HCT116 (cell line): ENCODE measurements around the gene HOXA1. TPM values are rescaled to one million over a fixed set of nuclear protein-coding genes. Genes with fewer than 3 reads are reported as not detected.

Experiments
- ATAC-seq: fragments of 200-7000 bp; cut with Tn5 transposase; 2 replicates; pipeline ENCODE4 v1.9.1; 2020; ENCODE audit warnings: mild to moderate bottlenecking, moderate library complexity
- BruUV-seq: library from RNA; stranded (reverse); fragments of 400-500 nt; replicated peaks from 2 replicates; lab custom pipeline; 2021; lab: Mats Ljungman, UMichigan
- CTCF ChIA-PET: fragments of 300-600 bp; sonication (Branson Sonifier 250); formaldehyde crosslinking; loops from one replicate; lab custom pipeline; 2021; ENCODE audit warnings: antibody characterized with exemption; lab: Charles Lee
- POLR2A ChIA-PET: fragments of 300-600, 350-600 bp; sonication (Branson Sonifier 250); formaldehyde crosslinking; loops from one replicate; lab custom pipeline; 2021; ENCODE audit warnings: antibody characterized with exemption; lab: Charles Lee
- RAD21 ChIA-PET, 2 experiments: fragments of 300-600 bp; sonication (Branson Sonifier 250); formaldehyde crosslinking; loops; one replicate each; lab custom pipeline; 2023; ENCODE audit warnings: low total read pairs in 2 of 2; ENCODE audit not compliant: uncharacterized antibody in 2 of 2, unreplicated experiment in 2 of 2, low non-redundant PET in 1 of 2; lab: Charles Lee
- DNase-seq: peaks from one replicate; pipeline ENCODE4 v3.0.0-alpha.2; 2010; ENCODE audit warnings: low read depth, low spot score
- H2AFZ ChIP-seq: fragments of 200-600 bp; shearing (Covaris generic), sonication (generic); 2 replicates; pipeline ENCODE4 v1.6.1; 2017; ENCODE audit warnings: low read depth, mixed run types, mixed read lengths, antibody characterized with exemption, low read length; ENCODE audit not compliant: poor library complexity, severe bottlenecking
- H3K27ac ChIP-seq: 2 replicates; pipeline ENCODE4 v1.5.1; 2012; ENCODE audit warnings: low read depth, low read length
- H3K27me3 ChIP-seq: fragments of 200-600 bp; sonication (generic); 2 replicates; pipeline ENCODE4 v1.6.1; 2016; ENCODE audit warnings: mixed run types, low read length, mixed read lengths; ENCODE audit not compliant: insufficient read depth
- H3K36me3 ChIP-seq, 2 experiments: fragments of 200-500 bp in 1 of 2; fragments of 200-600 bp in 1 of 2; sonication (Bioruptor generic) in 1 of 2; sonication (generic) in 1 of 2; 2 replicates each; pipeline versions ENCODE4 v1.5.1 to v1.6.1; 2014 to 2016; ENCODE audit warnings: low read length in 2 of 2, inconsistent platforms in 1 of 2, mixed read lengths in 1 of 2, mixed run types in 1 of 2; ENCODE audit not compliant: insufficient read depth in 2 of 2, control insufficient read depth in 1 of 2
- H3K4me1 ChIP-seq, 2 experiments: fragments of 200-600 bp in 1 of 2; sonication (generic) in 1 of 2; 2 replicates each; pipeline versions ENCODE4 v1.5.1 to v1.6.1; 2012 to 2017; ENCODE audit warnings: low read length in 2 of 2, inconsistent platforms in 1 of 2, mild to moderate bottlenecking in 1 of 2, mixed read lengths in 1 of 2, mixed run types in 1 of 2, moderate library complexity in 1 of 2; ENCODE audit not compliant: insufficient read depth in 2 of 2, control insufficient read depth in 1 of 2
- H3K4me2 ChIP-seq: fragments of 200-600 bp; sonication (generic); 2 replicates; pipeline ENCODE4 v1.6.1; 2017; ENCODE audit warnings: mixed run types, low read length, mixed read lengths
- H3K4me3 ChIP-seq, 2 experiments: fragments of 200-600 bp in 1 of 2; sonication (generic) in 1 of 2; replicated peaks in 1 of 2; 2 replicates each; pipeline ENCODE4 v1.5.1; 2011 to 2016; ENCODE audit warnings: low read length in 2 of 2, control low read depth in 1 of 2, low read depth in 1 of 2, mild to moderate bottlenecking in 1 of 2, mixed read lengths in 1 of 2, mixed run types in 1 of 2
- H3K79me2 ChIP-seq: fragments of 200-600 bp; sonication (generic); 2 replicates; pipeline ENCODE4 v1.6.1; 2017; ENCODE audit warnings: mild to moderate bottlenecking, mixed run types, low read length, moderate library complexity, mixed read lengths; ENCODE audit not compliant: insufficient read depth
- H3K9ac ChIP-seq: fragments of 200-600 bp; sonication (generic); 2 replicates; pipeline ENCODE4 v1.6.1; 2016; ENCODE audit warnings: low read length, mixed read lengths
- H3K9me2 ChIP-seq: fragments of 200-600 bp; sonication (generic), shearing (Covaris generic); 2 replicates; pipeline ENCODE4 v1.6.1; 2017; ENCODE audit warnings: mixed run types, mild to moderate bottlenecking, moderate library complexity; ENCODE audit not compliant: insufficient read depth
- H3K9me3 ChIP-seq, 2 experiments: fragments of 200-500 bp in 1 of 2; fragments of 200-600 bp in 1 of 2; sonication (Bioruptor generic) in 1 of 2; sonication (generic) in 1 of 2; 2 replicates each; pipeline ENCODE4 v1.6.1; 2014 to 2017; ENCODE audit warnings: low read length in 2 of 2, mixed read lengths in 2 of 2, inconsistent platforms in 1 of 2, low read depth in 1 of 2, mild to moderate bottlenecking in 1 of 2, mixed run types in 1 of 2, moderate library complexity in 1 of 2; ENCODE audit not compliant: control insufficient read depth in 1 of 2, insufficient read depth in 1 of 2
- H4K20me1 ChIP-seq: fragments of 200-600 bp; sonication (generic), shearing (Covaris generic); 2 replicates; pipeline ENCODE4 v1.6.1; 2017; ENCODE audit warnings: mixed run types, mild to moderate bottlenecking, moderate library complexity; ENCODE audit not compliant: insufficient read depth
- CBX3 ChIP-seq: IDR thresholded peaks from 2 replicates; pipeline ENCODE4 v1.6.1; 2012; ENCODE audit warnings: low read depth
- CEBPB ChIP-seq: IDR thresholded peaks from 2 replicates; pipeline ENCODE4 v1.6.1; 2012; ENCODE audit warnings: low read depth
- EGR1 ChIP-seq: IDR thresholded peaks from 2 replicates; pipeline ENCODE4 v1.6.1; 2012; ENCODE audit warnings: low read depth
- ELF1 ChIP-seq: IDR thresholded peaks from 2 replicates; pipeline ENCODE4 v1.6.1; 2012; ENCODE audit warnings: low read depth, borderline replicate concordance
- EZH2 ChIP-seq: fragments of 200-600 bp; sonication (generic); IDR thresholded peaks from 2 replicates; pipeline ENCODE4 v1.6.1; 2017; ENCODE audit warnings: antibody characterized with exemption, mixed run types
- EZH2phosphoT487 ChIP-seq: fragments of 200-600 bp; IDR thresholded peaks from 2 replicates; pipeline ENCODE4 v1.6.1; 2018; ENCODE audit warnings: antibody characterized with exemption, borderline replicate concordance
- FOSL1 ChIP-seq: IDR thresholded peaks from 2 replicates; pipeline ENCODE4 v1.6.1; 2012; ENCODE audit warnings: low read depth
- POLR2A ChIP-seq: IDR thresholded peaks from 2 replicates; pipeline ENCODE4 v1.7.0; 2011; ENCODE audit warnings: borderline replicate concordance; ENCODE audit not compliant: insufficient read depth, insufficient read length; ENCODE audit errors: extremely low read depth
- POLR2AphosphoS5 ChIP-seq: IDR thresholded peaks from 2 replicates; pipeline ENCODE4 v1.6.1; 2011; ENCODE audit warnings: mild to moderate bottlenecking, low read depth, low read length, moderate library complexity
- REST ChIP-seq: IDR thresholded peaks from 2 replicates; pipeline ENCODE4 v1.6.1; 2012; ENCODE audit warnings: low read depth
- SIN3A ChIP-seq: IDR thresholded peaks from 2 replicates; pipeline ENCODE4 v1.6.1; 2012; ENCODE audit warnings: low read depth
- SP1 ChIP-seq: IDR thresholded peaks from 2 replicates; pipeline ENCODE4 v1.6.1; 2012; ENCODE audit warnings: low read depth
- TCF7L2 ChIP-seq: IDR thresholded peaks from 2 replicates; pipeline ENCODE4 v1.7.0; 2011; ENCODE audit warnings: borderline replicate concordance, inconsistent platforms; ENCODE audit not compliant: insufficient read depth, insufficient read length; ENCODE audit errors: extremely low read depth
- ZBTB33 ChIP-seq: IDR thresholded peaks from 2 replicates; pipeline ENCODE4 v1.6.1; 2011; ENCODE audit warnings: mild to moderate bottlenecking, low read length, moderate library complexity; ENCODE audit not compliant: insufficient replicate concordance; ENCODE audit errors: extremely low read depth
- ZFX ChIP-seq: fragments of 450-650 bp; IDR thresholded peaks from 2 replicates; pipeline ENCODE4 v1.6.1; 2017
- ZNF274 ChIP-seq: fragments of 200-500 bp; sonication (Bioruptor generic); IDR thresholded peaks from 2 replicates; pipeline ENCODE4 v1.6.1; 2014; ENCODE audit warnings: mild to moderate bottlenecking, low read depth, low read length, inconsistent platforms
- intact Hi-C: fragments of 100-400 bp; cut with micrococcal nuclease; formaldehyde crosslinking; loops from 2 replicates; pipeline ENCODE4 v1.10.0; 2022
- total RNA-seq: library from RNA; stranded (reverse); gene quantifications from one replicate; pipeline ENCODE4 v1.2.1, GENCODE V29; 2021; ENCODE audit not compliant: unreplicated experiment
- TF ChIP-seq, protein P1 (sequence below): IDR thresholded peaks from 2 replicates; pipeline ENCODE4 v1.6.1; 2012

Gene HOXA1
- total RNA-seq, 1 experiment from 2014 or later, result 2.8 TPM

DNA sequence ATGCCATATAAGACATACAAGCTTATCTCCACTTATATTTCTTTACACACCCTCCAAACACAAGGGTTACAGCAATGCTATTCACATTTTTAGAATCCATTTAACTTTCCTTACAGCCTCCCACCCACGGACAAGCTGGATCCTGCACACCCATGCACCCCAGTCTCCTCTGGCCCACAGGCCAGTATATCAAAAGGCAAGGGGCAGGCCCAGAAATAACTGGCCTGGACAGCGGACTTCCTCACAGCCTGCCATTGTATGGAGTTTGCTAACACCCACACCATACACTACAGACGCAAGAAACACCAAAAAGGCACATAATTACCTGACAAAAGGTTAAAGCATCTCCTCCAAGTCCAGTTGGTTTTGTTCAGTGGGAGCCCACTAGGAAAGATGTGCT lies 22.8 kb upstream of the HOXA1 start:
- Histone ChIP-seq H3K27ac (no peak overlapping the region), H3K27me3 (peaks cover 16% of the 10 kb centered on the region; the same call in 1 of the 2 replicates), H2AFZ (no peak overlapping the region), H3K9me2 (no peaks in the 10 kb centered on the region), H3K9me3 (no peaks in the 10 kb centered on the region), H3K4me3 (no peak overlapping the region), H3K9ac (no peak overlapping the region)
- DNase-seq, result no peak
- no TSS peak for BruUV-seq
- POLR2A ChIA-PET, result no interaction called here
- no peak for ATAC-seq
- no peak for TF ChIP-seq EGR1
- no peak for TF ChIP-seq POLR2AphosphoS5
- no peak for TF ChIP-seq ZNF274
- TF ChIP-seq SIN3A, result no peak
- TF ChIP-seq POLR2A, result no peak
- no peak for TF ChIP-seq REST
- no peak for TF ChIP-seq FOSL1
- TF ChIP-seq, protein P1, sequence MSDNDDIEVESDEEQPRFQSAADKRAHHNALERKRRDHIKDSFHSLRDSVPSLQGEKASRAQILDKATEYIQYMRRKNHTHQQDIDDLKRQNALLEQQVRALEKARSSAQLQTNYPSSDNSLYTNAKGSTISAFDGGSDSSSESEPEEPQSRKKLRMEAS, result no peak
- TF ChIP-seq ELF1, result no peak
- no peak for TF ChIP-seq ZBTB33
- no peak for TF ChIP-seq CEBPB
- TF ChIP-seq ZFX, result no peak
- TF ChIP-seq EZH2phosphoT487, result no peak
- TF ChIP-seq CBX3, result no peak
- TF ChIP-seq EZH2, result no peak
- TF ChIP-seq TCF7L2, result no peak
- TF ChIP-seq SP1, result no peak
- TF ChIP-seq, all 23 proteins: peak for 0
- ChIA-PET CTCF (no interaction called here), RAD21 (no interaction called here)
- Histone ChIP-seq H3K79me2 (no peaks in the 10 kb centered on the region), H3K36me3 (no peaks in the 10 kb centered on the region), H4K20me1 (no peaks in the 10 kb centered on the region), H3K4me1 (peaks cover 48 to 77% of the 10 kb centered on the region in 2 experiments), H3K4me2 (no peak overlapping the region)
- intact Hi-C loops, result no loop called here
